Nephron progenitor cell (in vitro differentiated cells): ENCODE measurements around the gene SPART.

ENCODE experiments used
- DNase-seq: peaks from one replicate; pipeline ENCODE4 v3.0.0; 2021
- H3K27ac Mint-ChIP-seq: 2 replicates; pipeline ENCODE4 v1.8.0; 2021; ENCODE audit warnings: mild to moderate bottlenecking, moderate library complexity, mixed read lengths
- H3K27me3 Mint-ChIP-seq: 2 replicates; pipeline ENCODE4 v1.8.0; 2021; ENCODE audit warnings: mild to moderate bottlenecking, low read depth, mixed read lengths; ENCODE audit not compliant: poor library complexity
- H3K36me3 Mint-ChIP-seq: 2 replicates; pipeline ENCODE4 v1.8.0; 2021; ENCODE audit warnings: low read depth, mixed read lengths
- H3K4me1 Mint-ChIP-seq: 2 replicates; pipeline ENCODE4 v1.8.0; 2021; ENCODE audit warnings: mixed read lengths
- H3K4me3 Mint-ChIP-seq: 2 replicates; pipeline ENCODE4 v1.8.0; 2021; ENCODE audit warnings: mild to moderate bottlenecking, moderate library complexity, mixed read lengths
- H3K9me3 Mint-ChIP-seq: 2 replicates; pipeline ENCODE4 v1.8.0; 2021; ENCODE audit warnings: mild to moderate bottlenecking, moderate library complexity, mixed read lengths
- TF ChIP-seq, protein P1 (sequence below): fragments of 200-600 bp; sonication (generic); IDR thresholded peaks from 2 replicates; pipeline ENCODE4 v1.5.0; 2021; ENCODE audit warnings: antibody characterized with exemption

SPART gene

GRCh38 chr13:36346222-36347083, at the start of gene SPART:
Gene SPART (minus strand): TSS chr13:36346394. CDS start chr13:36335830, 10,564 bp downstream.
- no peaks in the 10 kb centered on the region for H3K36me3 Mint-ChIP-seq
- peak within 1 kb of the TSS; percentile 94 for H3K4me3 Mint-ChIP-seq
- DNase-seq, result peak; percentile 88
- no peaks in the 10 kb centered on the region for H3K9me3 Mint-ChIP-seq
- H3K27me3 Mint-ChIP-seq, result peaks cover 4% of the 10 kb centered on the region
- peak within 1 kb of the TSS; percentile 98 for H3K27ac Mint-ChIP-seq
- peaks cover 24% of the 10 kb centered on the region for H3K4me1 Mint-ChIP-seq
- TF ChIP-seq, protein P1, sequence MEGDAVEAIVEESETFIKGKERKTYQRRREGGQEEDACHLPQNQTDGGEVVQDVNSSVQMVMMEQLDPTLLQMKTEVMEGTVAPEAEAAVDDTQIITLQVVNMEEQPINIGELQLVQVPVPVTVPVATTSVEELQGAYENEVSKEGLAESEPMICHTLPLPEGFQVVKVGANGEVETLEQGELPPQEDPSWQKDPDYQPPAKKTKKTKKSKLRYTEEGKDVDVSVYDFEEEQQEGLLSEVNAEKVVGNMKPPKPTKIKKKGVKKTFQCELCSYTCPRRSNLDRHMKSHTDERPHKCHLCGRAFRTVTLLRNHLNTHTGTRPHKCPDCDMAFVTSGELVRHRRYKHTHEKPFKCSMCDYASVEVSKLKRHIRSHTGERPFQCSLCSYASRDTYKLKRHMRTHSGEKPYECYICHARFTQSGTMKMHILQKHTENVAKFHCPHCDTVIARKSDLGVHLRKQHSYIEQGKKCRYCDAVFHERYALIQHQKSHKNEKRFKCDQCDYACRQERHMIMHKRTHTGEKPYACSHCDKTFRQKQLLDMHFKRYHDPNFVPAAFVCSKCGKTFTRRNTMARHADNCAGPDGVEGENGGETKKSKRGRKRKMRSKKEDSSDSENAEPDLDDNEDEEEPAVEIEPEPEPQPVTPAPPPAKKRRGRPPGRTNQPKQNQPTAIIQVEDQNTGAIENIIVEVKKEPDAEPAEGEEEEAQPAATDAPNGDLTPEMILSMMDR, result peak; percentile 93

- Mint-ChIP-seq H3K27me3 (peaks cover 3% of the 10 kb centered on the region), H3K4me1 (no peaks in the 10 kb centered on the region), H3K27ac (no peak overlapping the region), H3K9me3 (peaks cover 9% of the 10 kb centered on the region), H3K36me3 (no peaks in the 10 kb centered on the region), H3K4me3 (no peak overlapping the region)
- DNase-seq, result no peak
- TF ChIP-seq, protein P1, result no peak
Measured at GRCh38 chr13:36395280-36395679, 49.1 kb upstream of the SPART start.

GRCh38 chr13:36385489-36385888, 39.3 kb upstream of the SPART start:
- Mint-ChIP-seq H3K9me3 (peaks cover 5% of the 10 kb centered on the region), H3K27me3 (peaks cover 4% of the 10 kb centered on the region), H3K27ac (no peak overlapping the region), H3K4me1 (no peaks in the 10 kb centered on the region), H3K4me3 (no peak overlapping the region), H3K36me3 (no peaks in the 10 kb centered on the region)
- TF ChIP-seq, protein P1, result no peak
- no peak for DNase-seq

DNA sequence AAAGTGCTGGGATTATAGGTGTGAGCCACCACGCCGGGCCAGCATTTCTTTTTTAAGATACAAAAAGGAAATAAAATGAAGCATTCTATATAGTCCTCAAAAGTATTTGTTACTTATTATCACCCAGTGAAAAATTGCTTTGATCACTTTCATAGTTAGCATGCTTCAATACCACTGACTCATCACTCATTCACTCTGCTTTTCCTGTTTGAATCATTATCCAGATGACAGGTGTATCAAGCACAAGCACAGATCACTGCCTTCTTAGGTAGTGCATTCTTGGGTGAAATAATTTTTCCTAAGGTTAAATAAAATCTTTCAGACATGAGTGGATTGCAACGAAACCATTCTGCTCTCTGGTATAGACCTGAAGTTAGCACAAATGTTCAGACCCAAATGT, 35.8 kb upstream of the SPART start:
- no peak overlapping the region for H3K4me3 Mint-ChIP-seq
- H3K36me3 Mint-ChIP-seq, result no peaks in the 10 kb centered on the region
- DNase-seq, result no peak
- no peaks in the 10 kb centered on the region for H3K27me3 Mint-ChIP-seq
- H3K27ac Mint-ChIP-seq, result no peak overlapping the region
- TF ChIP-seq, protein P1, result no peak
- no peaks in the 10 kb centered on the region for H3K9me3 Mint-ChIP-seq
- no peaks in the 10 kb centered on the region for H3K4me1 Mint-ChIP-seq

DNA sequence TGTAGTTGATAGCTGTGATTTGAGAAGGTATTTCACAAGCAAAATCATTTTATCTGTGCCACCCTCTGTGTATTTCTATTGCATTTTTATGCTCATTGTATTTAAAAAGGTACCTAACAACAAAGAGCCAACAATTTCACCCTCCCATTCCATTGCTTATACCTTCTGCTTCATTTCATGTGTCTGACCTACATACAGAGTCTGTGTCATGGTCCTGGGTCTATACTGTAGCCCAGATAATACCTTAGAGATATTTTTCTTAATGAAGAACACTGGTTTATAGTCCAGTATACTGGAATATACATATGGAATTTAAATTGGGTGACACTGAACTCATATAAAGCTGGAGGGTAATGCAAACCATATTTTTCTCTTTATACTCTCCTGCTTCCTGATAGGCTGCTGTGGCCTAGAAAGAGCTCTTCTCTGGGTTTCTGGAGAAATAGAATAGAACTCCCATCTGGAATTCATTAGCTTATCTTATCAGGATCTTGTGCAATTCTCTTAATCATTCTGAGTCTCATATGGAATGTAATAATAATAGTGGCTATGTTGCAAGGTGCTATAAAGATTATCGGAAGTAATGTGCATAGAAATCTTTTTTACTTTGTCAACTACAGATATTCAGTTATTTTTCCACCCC, 31.8 kb upstream of the SPART start:
- H3K27me3 Mint-ChIP-seq, result peaks cover 3% of the 10 kb centered on the region
- H3K27ac Mint-ChIP-seq, result no peak overlapping the region
- TF ChIP-seq, protein P1, result no peak
- peaks cover 12% of the 10 kb centered on the region for H3K9me3 Mint-ChIP-seq
- no peaks in the 10 kb centered on the region for H3K4me1 Mint-ChIP-seq
- peaks cover 11% of the 10 kb centered on the region for H3K36me3 Mint-ChIP-seq
- DNase-seq, result no peak
- no peak overlapping the region for H3K4me3 Mint-ChIP-seq
